HepG2 (cell line): ENCODE results near the gene BATF3. TPM values are rescaled to one million over a fixed set of nuclear protein-coding genes. Genes with fewer than 3 reads are reported as not detected.

ENCODE experiments used
- CHCHD3 ChIP-seq: sonication (generic); formaldehyde crosslinking; IDR thresholded peaks from 2 replicates; pipeline ENCODE4 v1.8.0; 2022; ENCODE audit warnings: mild to moderate bottlenecking, missing genetic modification reagents, moderate library complexity
- DNMT3B ChIP-seq: conservative IDR thresholded peaks from 2 replicates; pipeline ENCODE4 v1.6.1; 2016; ENCODE audit warnings: missing biosample characterization, control low read depth
- FOXA3 ChIP-seq: IDR thresholded peaks from 2 replicates; pipeline ENCODE4 v1.6.1; 2016; ENCODE audit warnings: missing genetic modification reagents, missing compliant biosample characterization
- FOXO1 ChIP-seq: sonication (generic); formaldehyde crosslinking; IDR thresholded peaks from 2 replicates; pipeline ENCODE4 v1.4.0; 2020; ENCODE audit warnings: missing genetic modification reagents
- HDAC6 ChIP-seq: fragments of 200-600 bp; sonication (generic); IDR thresholded peaks from 2 replicates; pipeline ENCODE4 v1.7.0; 2017; ENCODE audit warnings: mild to moderate bottlenecking, antibody characterized with exemption, low read length, low read depth
- MED1 ChIP-seq: sonication (generic); formaldehyde crosslinking; IDR thresholded peaks from 2 replicates; pipeline ENCODE4 v1.4.0; 2020; ENCODE audit warnings: missing genetic modification reagents
- NR2C2 ChIP-seq: sonication (generic); formaldehyde crosslinking; IDR thresholded peaks from 2 replicates; pipeline ENCODE4 v1.4.0; 2020; ENCODE audit warnings: missing genetic modification reagents, mild to moderate bottlenecking, moderate library complexity, borderline replicate concordance
- ONECUT2 ChIP-seq: sonication (generic); formaldehyde crosslinking; IDR thresholded peaks from 2 replicates; pipeline ENCODE4 v1.4.0; 2020; ENCODE audit warnings: missing genetic modification reagents
- POLR2A ChIP-seq, 2 experiments: IDR thresholded peaks; 2 replicates each; pipeline ENCODE4 v1.6.1; 2011; ENCODE audit warnings: low read depth in 2 of 2, low read length in 2 of 2, mild to moderate bottlenecking in 1 of 2, moderate library complexity in 1 of 2; ENCODE audit not compliant: insufficient read depth in 1 of 2
- RFXAP ChIP-seq: sonication (generic); formaldehyde crosslinking; IDR thresholded peaks from 2 replicates; pipeline ENCODE4 v1.4.0; 2020; ENCODE audit warnings: missing genetic modification reagents, borderline replicate concordance
- TOPORS ChIP-seq: sonication (generic); formaldehyde crosslinking; IDR thresholded peaks from 2 replicates; pipeline ENCODE4 v1.8.0; 2023; ENCODE audit warnings: mild to moderate bottlenecking, missing genetic modification reagents
- ZNF337 ChIP-seq: sonication (generic); formaldehyde crosslinking; IDR thresholded peaks from 2 replicates; pipeline ENCODE4 v1.5.1; 2020; ENCODE audit warnings: missing genetic modification reagents, low read depth, mild to moderate bottlenecking, borderline replicate concordance
- ZNF343 ChIP-seq: sonication (generic); formaldehyde crosslinking; IDR thresholded peaks from 2 replicates; pipeline ENCODE4 v1.4.0; 2020; ENCODE audit warnings: mild to moderate bottlenecking, missing genetic modification reagents
- ZNF782 ChIP-seq: sonication (generic); formaldehyde crosslinking; IDR thresholded peaks from 2 replicates; pipeline ENCODE4 v1.4.0; 2020; ENCODE audit warnings: missing genetic modification reagents, mild to moderate bottlenecking, borderline replicate concordance
- polyA plus RNA-seq, 8 experiments: library from polyadenylated mRNA; depleted of rRNA in 3 of 8; stranded (reverse) in 7 of 8; unstranded in 1 of 8; fragments of >200 nt; fragmentation: Illumina TruSeq in 4 of 8; extraction: Trizol in 4 of 8; gene quantifications; 2 replicates each; pipeline versions ENCODE4 v1.2.1 to v1.2.3, GENCODE V29; 2011 to 2016; ENCODE audit warnings: low read depth in 4 of 8, missing spikeins in 1 of 8, mixed read lengths in 1 of 8; ENCODE audit not compliant: insufficient read depth in 1 of 8
- total RNA-seq, 5 experiments: library from RNA; depleted of rRNA; stranded (reverse); fragments of >200 nt; fragmentation: Illumina TruSeq; extraction: Trizol; gene quantifications; 2 replicates each; pipeline ENCODE4 v1.2.3, GENCODE V29; 2016; ENCODE audit warnings: low read depth in 1 of 5
- TF ChIP-seq, protein P1 (sequence below): sonication (generic); formaldehyde crosslinking; IDR thresholded peaks from 2 replicates; pipeline ENCODE4 v1.4.0; 2020; ENCODE audit warnings: missing genetic modification reagents, borderline replicate concordance
- TF ChIP-seq, protein P2 (sequence below): sonication (generic); formaldehyde crosslinking; IDR thresholded peaks from 2 replicates; pipeline ENCODE4 v1.5.1; 2020; ENCODE audit warnings: missing genetic modification reagents, mild to moderate bottlenecking, borderline replicate concordance
- TF ChIP-seq, protein P3 (sequence below): sonication (generic); formaldehyde crosslinking; IDR thresholded peaks from 2 replicates; pipeline ENCODE4 v1.8.0; 2022; ENCODE audit warnings: mild to moderate bottlenecking, missing genetic modification reagents, moderate library complexity
- TF ChIP-seq, protein P4 (sequence below): sonication (generic); formaldehyde crosslinking; IDR thresholded peaks from 2 replicates; pipeline ENCODE4 v1.4.0; 2020; ENCODE audit warnings: missing genetic modification reagents
- TF ChIP-seq, protein P5 (sequence below), 2 experiments: IDR thresholded peaks; 2 replicates each; pipeline ENCODE4 v1.6.1; 2011 to 2012; ENCODE audit warnings: low read length in 2 of 2, borderline replicate concordance in 1 of 2, low read depth in 1 of 2, mild to moderate bottlenecking in 1 of 2, moderate library complexity in 1 of 2

BATF3 gene
- total and polyA plus RNA-seq, 2 of the 13 experiments (the other 11 are each of a cell fraction or from before 2014, with no cell fraction given): 0.13 TPM; not detected in 1

DNA sequence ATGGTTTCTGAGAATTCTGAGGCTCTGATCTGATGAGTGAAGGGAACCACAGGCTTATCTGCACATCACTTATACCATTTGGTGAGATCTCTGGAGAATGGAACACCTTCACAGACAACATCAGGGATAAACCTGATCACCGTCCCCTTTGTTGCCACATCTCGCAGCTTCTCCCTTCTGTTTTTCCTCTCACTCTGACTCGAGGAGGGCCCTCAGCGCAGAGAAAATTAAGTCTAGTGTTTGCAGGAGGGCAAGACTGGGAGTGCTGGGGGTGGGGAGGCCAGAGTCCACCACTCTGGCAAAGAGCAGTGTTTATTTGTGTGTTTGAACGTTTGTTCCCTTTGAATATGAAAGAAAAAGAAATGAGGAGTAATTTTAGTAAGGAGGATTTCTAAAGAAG, 29.0 kb upstream of the BATF3 start (continued):
- TF ChIP-seq, protein P1, sequence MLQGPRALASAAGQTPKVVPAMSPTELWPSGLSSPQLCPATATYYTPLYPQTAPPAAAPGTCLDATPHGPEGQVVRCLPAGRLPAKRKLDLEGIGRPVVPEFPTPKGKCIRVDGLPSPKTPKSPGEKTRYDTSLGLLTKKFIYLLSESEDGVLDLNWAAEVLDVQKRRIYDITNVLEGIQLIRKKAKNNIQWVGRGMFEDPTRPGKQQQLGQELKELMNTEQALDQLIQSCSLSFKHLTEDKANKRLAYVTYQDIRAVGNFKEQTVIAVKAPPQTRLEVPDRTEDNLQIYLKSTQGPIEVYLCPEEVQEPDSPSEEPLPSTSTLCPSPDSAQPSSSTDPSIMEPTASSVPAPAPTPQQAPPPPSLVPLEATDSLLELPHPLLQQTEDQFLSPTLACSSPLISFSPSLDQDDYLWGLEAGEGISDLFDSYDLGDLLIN (CRISPR knock-in tag): no peak
- TF ChIP-seq, protein P2, sequence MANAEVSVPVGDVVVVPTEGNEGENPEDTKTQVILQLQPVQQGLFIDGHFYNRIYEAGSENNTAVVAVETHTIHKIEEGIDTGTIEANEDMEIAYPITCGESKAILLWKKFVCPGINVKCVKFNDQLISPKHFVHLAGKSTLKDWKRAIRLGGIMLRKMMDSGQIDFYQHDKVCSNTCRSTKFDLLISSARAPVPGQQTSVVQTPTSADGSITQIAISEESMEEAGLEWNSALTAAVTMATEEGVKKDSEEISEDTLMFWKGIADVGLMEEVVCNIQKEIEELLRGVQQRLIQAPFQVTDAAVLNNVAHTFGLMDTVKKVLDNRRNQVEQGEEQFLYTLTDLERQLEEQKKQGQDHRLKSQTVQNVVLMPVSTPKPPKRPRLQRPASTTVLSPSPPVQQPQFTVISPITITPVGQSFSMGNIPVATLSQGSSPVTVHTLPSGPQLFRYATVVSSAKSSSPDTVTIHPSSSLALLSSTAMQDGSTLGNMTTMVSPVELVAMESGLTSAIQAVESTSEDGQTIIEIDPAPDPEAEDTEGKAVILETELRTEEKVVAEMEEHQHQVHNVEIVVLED (CRISPR knock-in tag): peak; percentile 16; the same call in 1 of the 2 replicates
- TF ChIP-seq DNMT3B (CRISPR knock-in tag) (no peak), FOXA3 (peak; percentile 61), NR2C2 (CRISPR knock-in tag) (no peak), MED1 (CRISPR knock-in tag) (peak; percentile 61), HDAC6 (no peak), CHCHD3 (CRISPR knock-in tag) (no peak), ZNF343 (CRISPR knock-in tag) (no peak), ONECUT2 (CRISPR knock-in tag) (no peak), FOXO1 (CRISPR knock-in tag) (peak; percentile 53; the same call in 1 of the 2 replicates), TOPORS (CRISPR knock-in tag) (no peak), POLR2A (IDR thresholded peaks at IDR 0.05; ENCODE audit: insufficient read depth in 1 of 2, low read depth in 2 of 2, low read length in 2 of 2) (no peak), ZNF337 (CRISPR knock-in tag) (no peak), RFXAP (CRISPR knock-in tag) (no peak), ZNF782 (CRISPR knock-in tag) (no peak)
- TF ChIP-seq, protein P3, sequence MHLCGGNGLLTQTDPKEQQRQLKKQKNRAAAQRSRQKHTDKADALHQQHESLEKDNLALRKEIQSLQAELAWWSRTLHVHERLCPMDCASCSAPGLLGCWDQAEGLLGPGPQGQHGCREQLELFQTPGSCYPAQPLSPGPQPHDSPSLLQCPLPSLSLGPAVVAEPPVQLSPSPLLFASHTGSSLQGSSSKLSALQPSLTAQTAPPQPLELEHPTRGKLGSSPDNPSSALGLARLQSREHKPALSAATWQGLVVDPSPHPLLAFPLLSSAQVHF: no peak
- TF ChIP-seq, protein P4, sequence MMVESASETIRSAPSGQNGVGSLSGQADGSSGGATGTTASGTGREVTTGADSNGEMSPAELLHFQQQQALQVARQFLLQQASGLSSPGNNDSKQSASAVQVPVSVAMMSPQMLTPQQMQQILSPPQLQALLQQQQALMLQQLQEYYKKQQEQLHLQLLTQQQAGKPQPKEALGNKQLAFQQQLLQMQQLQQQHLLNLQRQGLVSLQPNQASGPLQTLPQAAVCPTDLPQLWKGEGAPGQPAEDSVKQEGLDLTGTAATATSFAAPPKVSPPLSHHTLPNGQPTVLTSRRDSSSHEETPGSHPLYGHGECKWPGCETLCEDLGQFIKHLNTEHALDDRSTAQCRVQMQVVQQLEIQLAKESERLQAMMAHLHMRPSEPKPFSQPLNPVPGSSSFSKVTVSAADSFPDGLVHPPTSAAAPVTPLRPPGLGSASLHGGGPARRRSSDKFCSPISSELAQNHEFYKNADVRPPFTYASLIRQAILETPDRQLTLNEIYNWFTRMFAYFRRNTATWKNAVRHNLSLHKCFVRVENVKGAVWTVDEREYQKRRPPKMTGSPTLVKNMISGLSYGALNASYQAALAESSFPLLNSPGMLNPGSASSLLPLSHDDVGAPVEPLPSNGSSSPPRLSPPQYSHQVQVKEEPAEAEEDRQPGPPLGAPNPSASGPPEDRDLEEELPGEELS (CRISPR knock-in tag): peak; percentile 79
- TF ChIP-seq, protein P5, sequence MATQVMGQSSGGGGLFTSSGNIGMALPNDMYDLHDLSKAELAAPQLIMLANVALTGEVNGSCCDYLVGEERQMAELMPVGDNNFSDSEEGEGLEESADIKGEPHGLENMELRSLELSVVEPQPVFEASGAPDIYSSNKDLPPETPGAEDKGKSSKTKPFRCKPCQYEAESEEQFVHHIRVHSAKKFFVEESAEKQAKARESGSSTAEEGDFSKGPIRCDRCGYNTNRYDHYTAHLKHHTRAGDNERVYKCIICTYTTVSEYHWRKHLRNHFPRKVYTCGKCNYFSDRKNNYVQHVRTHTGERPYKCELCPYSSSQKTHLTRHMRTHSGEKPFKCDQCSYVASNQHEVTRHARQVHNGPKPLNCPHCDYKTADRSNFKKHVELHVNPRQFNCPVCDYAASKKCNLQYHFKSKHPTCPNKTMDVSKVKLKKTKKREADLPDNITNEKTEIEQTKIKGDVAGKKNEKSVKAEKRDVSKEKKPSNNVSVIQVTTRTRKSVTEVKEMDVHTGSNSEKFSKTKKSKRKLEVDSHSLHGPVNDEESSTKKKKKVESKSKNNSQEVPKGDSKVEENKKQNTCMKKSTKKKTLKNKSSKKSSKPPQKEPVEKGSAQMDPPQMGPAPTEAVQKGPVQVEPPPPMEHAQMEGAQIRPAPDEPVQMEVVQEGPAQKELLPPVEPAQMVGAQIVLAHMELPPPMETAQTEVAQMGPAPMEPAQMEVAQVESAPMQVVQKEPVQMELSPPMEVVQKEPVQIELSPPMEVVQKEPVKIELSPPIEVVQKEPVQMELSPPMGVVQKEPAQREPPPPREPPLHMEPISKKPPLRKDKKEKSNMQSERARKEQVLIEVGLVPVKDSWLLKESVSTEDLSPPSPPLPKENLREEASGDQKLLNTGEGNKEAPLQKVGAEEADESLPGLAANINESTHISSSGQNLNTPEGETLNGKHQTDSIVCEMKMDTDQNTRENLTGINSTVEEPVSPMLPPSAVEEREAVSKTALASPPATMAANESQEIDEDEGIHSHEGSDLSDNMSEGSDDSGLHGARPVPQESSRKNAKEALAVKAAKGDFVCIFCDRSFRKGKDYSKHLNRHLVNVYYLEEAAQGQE (IDR thresholded peaks at IDR 0.05; ENCODE audit: borderline replicate concordance in 1 of 2, low read depth in 1 of 2, low read length in 2 of 2): no peak
